Measurements from ENCODE around the gene GAS2. TPM values are rescaled to one million over a fixed set of nuclear protein-coding genes. Genes with fewer than 3 reads are reported as not detected.

Gene GAS2
- total and polyA plus RNA-seq, 9 of the 15 experiments (the other 6 are each of a cell fraction or from before 2014, with no cell fraction given), result 0.77 to 1.9 (median 1.1) TPM

DNA sequence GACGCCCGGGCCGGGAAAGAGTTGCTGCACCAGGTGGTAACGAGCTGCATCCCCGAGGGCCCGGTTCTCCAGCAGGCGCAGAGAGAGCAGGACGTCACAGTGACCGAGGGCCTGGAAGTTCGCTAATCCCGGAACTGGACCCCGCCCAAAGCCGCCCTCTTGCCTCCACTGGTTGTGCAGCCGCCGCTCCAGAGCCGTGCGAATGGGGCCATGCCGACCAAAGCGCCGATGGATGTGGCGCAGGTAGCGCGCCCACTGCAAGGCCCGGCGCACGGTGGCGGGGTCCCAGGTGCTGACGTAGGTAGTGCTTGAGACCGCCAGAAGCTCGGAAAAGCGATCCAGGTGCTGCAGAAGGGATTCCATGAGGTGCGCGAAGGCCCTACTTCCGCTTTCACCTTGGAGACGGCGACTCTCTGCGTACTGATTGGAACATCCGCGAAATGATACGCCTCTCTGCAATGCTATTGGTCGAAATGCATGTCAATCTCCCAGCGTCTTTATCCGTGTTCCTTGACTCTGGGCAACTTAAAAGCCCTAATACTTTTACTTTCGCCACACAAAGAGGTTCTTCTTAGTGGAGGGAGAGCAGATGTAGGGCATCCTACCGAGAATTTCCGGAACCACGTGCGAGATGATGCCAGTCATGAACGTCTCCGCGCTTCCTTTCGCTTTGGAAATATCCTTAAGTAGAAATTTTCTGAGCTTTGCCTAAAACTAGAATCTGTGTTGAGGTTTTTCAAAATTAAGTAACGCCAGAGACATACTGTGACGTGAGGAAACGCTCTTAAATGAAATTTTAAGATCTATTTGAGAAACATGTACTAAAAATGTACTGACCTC is 40.7 kb upstream of the GAS2 start, which contains the start of gene FANCF (continued):
- TF ChIP-seq ARHGAP35 (IDR thresholded peaks at IDR 0.05; ENCODE audit: partially characterized antibody) (no peak), ZBTB1 (CRISPR knock-in tag; IDR thresholded peaks at IDR 0.05; ENCODE audit: borderline replicate concordance, low read depth) (no peak), SMAD2 (IDR thresholded peaks at IDR 0.05; ENCODE audit: low read depth, low read length) (no peak), MXI1 (IDR thresholded peaks at IDR 0.05; ENCODE audit: low read depth, low read length) (no peak), ZNF561 (CRISPR knock-in tag; conservative IDR thresholded peaks at IDR 0.05) (no peak), ZNF445 (CRISPR knock-in tag; IDR thresholded peaks at IDR 0.05; ENCODE audit: low read depth) (no peak), TEAD2 (tag; IDR thresholded peaks at IDR 0.05) (no peak), HNRNPLL (IDR thresholded peaks at IDR 0.05; ENCODE audit: low read depth, low read length, poor library complexity, severe bottlenecking) (no peak), GTF2E2 (tag; IDR thresholded peaks at IDR 0.05) (peak; percentile 74; the same call in 1 of the 2 replicates), PRMT5 (CRISPR knock-in tag; IDR thresholded peaks at IDR 0.05) (no peak), MIER1 (IDR thresholded peaks at IDR 0.05; ENCODE audit: low read depth) (no peak), ZNF589 (CRISPR knock-in tag; IDR thresholded peaks at IDR 0.05; ENCODE audit: low read depth) (no peak), PTTG1 (tag; IDR thresholded peaks at IDR 0.05; ENCODE audit: low read depth) (no peak), ILF3 (IDR thresholded peaks at IDR 0.05; ENCODE audit: borderline replicate concordance) (no peak), ZKSCAN3 (CRISPR knock-in tag; IDR thresholded peaks at IDR 0.05) (no peak), HNRNPH1 (optimal IDR thresholded peaks at IDR 0.05; ENCODE audit: low read depth, low read length) (no peak), ILK (tag; IDR thresholded peaks at IDR 0.05; ENCODE audit: borderline replicate concordance, low read depth) (no peak), RFX7 (CRISPR knock-in tag; IDR thresholded peaks at IDR 0.05) (no peak), HDAC1 (IDR thresholded peaks at IDR 0.05) (peak in 1 of 2 experiments; percentile 97; a peak in 2 of 4 replicates), PHB2 (IDR thresholded peaks at IDR 0.05; ENCODE audit: low read depth) (no peak), TCF7L2 (IDR thresholded peaks at IDR 0.05; ENCODE audit: low read depth, low read length) (no peak), CHD4 (IDR thresholded peaks at IDR 0.05; ENCODE audit: insufficient read depth, insufficient replicate concordance, low read depth, low read length, poor library complexity, severe bottlenecking) (no peak), ZNF695 (CRISPR knock-in tag; IDR thresholded peaks at IDR 0.05) (no peak), KDM2B (CRISPR knock-in tag; IDR thresholded peaks at IDR 0.05) (no peak), ZNF717 (CRISPR knock-in tag; IDR thresholded peaks at IDR 0.05) (no peak)
- TF ChIP-seq, protein P1, sequence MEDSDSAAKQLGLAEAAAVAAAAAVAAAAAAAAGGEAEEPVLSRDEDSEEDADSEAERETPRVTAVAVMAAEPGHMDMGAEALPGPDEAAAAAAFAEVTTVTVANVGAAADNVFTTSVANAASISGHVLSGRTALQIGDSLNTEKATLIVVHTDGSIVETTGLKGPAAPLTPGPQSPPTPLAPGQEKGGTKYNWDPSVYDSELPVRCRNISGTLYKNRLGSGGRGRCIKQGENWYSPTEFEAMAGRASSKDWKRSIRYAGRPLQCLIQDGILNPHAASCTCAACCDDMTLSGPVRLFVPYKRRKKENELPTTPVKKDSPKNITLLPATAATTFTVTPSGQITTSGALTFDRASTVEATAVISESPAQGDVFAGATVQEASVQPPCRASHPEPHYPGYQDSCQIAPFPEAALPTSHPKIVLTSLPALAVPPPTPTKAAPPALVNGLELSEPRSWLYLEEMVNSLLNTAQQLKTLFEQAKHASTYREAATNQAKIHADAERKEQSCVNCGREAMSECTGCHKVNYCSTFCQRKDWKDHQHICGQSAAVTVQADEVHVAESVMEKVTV (CRISPR knock-in tag; IDR thresholded peaks at IDR 0.05), result no peak
- TF ChIP-seq, protein P2, sequence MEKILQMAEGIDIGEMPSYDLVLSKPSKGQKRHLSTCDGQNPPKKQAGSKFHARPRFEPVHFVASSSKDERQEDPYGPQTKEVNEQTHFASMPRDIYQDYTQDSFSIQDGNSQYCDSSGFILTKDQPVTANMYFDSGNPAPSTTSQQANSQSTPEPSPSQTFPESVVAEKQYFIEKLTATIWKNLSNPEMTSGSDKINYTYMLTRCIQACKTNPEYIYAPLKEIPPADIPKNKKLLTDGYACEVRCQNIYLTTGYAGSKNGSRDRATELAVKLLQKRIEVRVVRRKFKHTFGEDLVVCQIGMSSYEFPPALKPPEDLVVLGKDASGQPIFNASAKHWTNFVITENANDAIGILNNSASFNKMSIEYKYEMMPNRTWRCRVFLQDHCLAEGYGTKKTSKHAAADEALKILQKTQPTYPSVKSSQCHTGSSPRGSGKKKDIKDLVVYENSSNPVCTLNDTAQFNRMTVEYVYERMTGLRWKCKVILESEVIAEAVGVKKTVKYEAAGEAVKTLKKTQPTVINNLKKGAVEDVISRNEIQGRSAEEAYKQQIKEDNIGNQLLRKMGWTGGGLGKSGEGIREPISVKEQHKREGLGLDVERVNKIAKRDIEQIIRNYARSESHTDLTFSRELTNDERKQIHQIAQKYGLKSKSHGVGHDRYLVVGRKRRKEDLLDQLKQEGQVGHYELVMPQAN (IDR thresholded peaks at IDR 0.05; ENCODE audit: borderline replicate concordance), result peak; percentile 96

Data from K562 (cell line).